HepG2 (cell line): ENCODE results near the gene WASHC4. TPM values are rescaled to one million over a fixed set of nuclear protein-coding genes. Genes with fewer than 3 reads are reported as not detected.

Experiments
- ATAC-seq: fragments of 200-7000 bp; cut with Tn5 transposase; 3 replicates; pipeline ENCODE4 v1.9.1; 2020; ENCODE audit warnings: mild to moderate bottlenecking, moderate library complexity
- BruUV-seq: library from RNA; stranded (reverse); fragments of 400-500 nt; replicated peaks from 2 replicates; lab custom pipeline; 2021; lab: Mats Ljungman, UMichigan
- CTCF ChIA-PET: fragments of 300-600 bp; formaldehyde crosslinking; extraction: SDS; loops from one replicate; lab custom pipeline; 2021; ENCODE audit warnings: low total read pairs, inconsistent platforms, low intra/inter-chr PET ratio; lab: Yijun Ruan, JAX
- POLR2A ChIA-PET: fragments of 350-600 bp; sonication (Branson Sonifier 250); formaldehyde crosslinking; loops from one replicate; lab custom pipeline; 2020; ENCODE audit warnings: antibody characterized with exemption, inconsistent platforms; lab: Yijun Ruan, JAX
- DNase-seq: peaks from one replicate; pipeline ENCODE4 v3.0.0-alpha.2; 2015; ENCODE audit warnings: low spot score
- FAIRE-seq: peaks from 3 replicates; lab custom pipeline; 2011; peaks lifted over from hg19 to GRCh38; lab: Jason Lieb, UNC
- H2AFZ ChIP-seq: one replicate; pipeline ENCODE4 v1.6.1; 2011; ENCODE audit warnings: low read length, inconsistent platforms
- H3K27ac ChIP-seq: fragments of 300-600 bp; 3 replicates; pipeline ENCODE4 v1.8.0; 2011; ENCODE audit warnings: mixed run types, mild to moderate bottlenecking, mixed read lengths, low read length, inconsistent platforms; ENCODE audit not compliant: insufficient read depth; ENCODE audit errors: extremely low read length
- H3K27me3 ChIP-seq, 2 experiments: fragments of 200-600 bp in 1 of 2; 2 replicates in 1 of 2; 3 replicates in 1 of 2; pipeline versions ENCODE4 v1.6.0 to v1.8.0; 2011; ENCODE audit warnings: low read length in 2 of 2, mild to moderate bottlenecking in 2 of 2, moderate library complexity in 2 of 2, inconsistent platforms in 1 of 2; ENCODE audit not compliant: insufficient read depth in 2 of 2, control insufficient read depth in 1 of 2
- H3K36me3 ChIP-seq, 2 experiments: fragments of 200-600 bp in 1 of 2; replicated peaks in 1 of 2; 2 replicates in 1 of 2; 3 replicates in 1 of 2; pipeline versions ENCODE4 v1.5.1 to v1.8.0; 2011; ENCODE audit warnings: low read length in 2 of 2, inconsistent platforms in 1 of 2; ENCODE audit not compliant: insufficient read depth in 2 of 2, control insufficient read depth in 1 of 2
- H3K4me1 ChIP-seq: 2 replicates; pipeline ENCODE4 v1.5.1; 2012; ENCODE audit warnings: low read length, inconsistent platforms; ENCODE audit not compliant: insufficient read depth
- H3K4me2 ChIP-seq: 2 replicates; pipeline ENCODE4 v1.6.0; 2011; ENCODE audit warnings: low read depth, low read length, inconsistent platforms
- H3K4me3 ChIP-seq, 3 experiments: fragments of 200-600 bp in 1 of 3; sonication (generic), shearing (Covaris generic) in 1 of 3; replicated peaks in 1 of 3; 2 replicates each; pipeline ENCODE4 v1.5.1; 2011 to 2016; ENCODE audit warnings: low read length in 3 of 3, inconsistent platforms in 2 of 3, low read depth in 2 of 3, mild to moderate bottlenecking in 2 of 3, control low read depth in 1 of 3, mixed read lengths in 1 of 3; ENCODE audit not compliant: insufficient read depth in 1 of 3
- H3K79me2 ChIP-seq: one replicate; pipeline ENCODE4 v1.6.1; 2011; ENCODE audit warnings: low read length, inconsistent platforms; ENCODE audit not compliant: insufficient read depth
- H3K9ac ChIP-seq: 2 replicates; pipeline ENCODE4 v1.6.0; 2011; ENCODE audit warnings: mild to moderate bottlenecking, low read depth, low read length, inconsistent platforms; ENCODE audit not compliant: insufficient read depth
- H3K9me3 ChIP-seq: 2 replicates; pipeline ENCODE4 v1.5.1; 2012; ENCODE audit warnings: mild to moderate bottlenecking, low read length
- H4K20me1 ChIP-seq: 2 replicates; pipeline ENCODE4 v1.6.0; 2011; ENCODE audit warnings: inconsistent platforms, mild to moderate bottlenecking, low read length, moderate library complexity; ENCODE audit not compliant: insufficient read depth
- FOSL2 ChIP-seq: sonication (generic); formaldehyde crosslinking; IDR thresholded peaks from 2 replicates; pipeline ENCODE4 v1.4.0; 2020; ENCODE audit warnings: missing genetic modification reagents
- MBNL3 ChIP-seq: fragments of 250-450 bp; sonication (Bioruptor Pico); conservative IDR thresholded peaks from 2 replicates; pipeline ENCODE4 v1.8.0; 2022; ENCODE audit warnings: mild to moderate bottlenecking, inconsistent platforms
- TERF1 ChIP-seq: sonication (generic); formaldehyde crosslinking; IDR thresholded peaks from 2 replicates; pipeline ENCODE4 v1.8.0; 2022; ENCODE audit warnings: mild to moderate bottlenecking, missing genetic modification reagents, moderate library complexity
- ZNF205 ChIP-seq: IDR thresholded peaks from 2 replicates; pipeline ENCODE4 v1.6.1; 2018; ENCODE audit warnings: missing biosample characterization, missing genetic modification reagents
- ZNF331 ChIP-seq: sonication (generic); formaldehyde crosslinking; IDR thresholded peaks from 2 replicates; pipeline ENCODE4 v1.4.0; 2020; ENCODE audit warnings: missing genetic modification reagents
- ZNF619 ChIP-seq: sonication (generic); formaldehyde crosslinking; IDR thresholded peaks from 2 replicates; pipeline ENCODE4 v1.4.0; 2020; ENCODE audit warnings: mild to moderate bottlenecking, missing genetic modification reagents
- ZNF841 ChIP-seq: sonication (generic); formaldehyde crosslinking; IDR thresholded peaks from 2 replicates; pipeline ENCODE4 v1.8.1; 2023; ENCODE audit warnings: missing genetic modification reagents, borderline replicate concordance
- WGBS: methylation state at CpG from one replicate; pipeline ENCODE4 v1.1.6; 2017; ENCODE audit warnings: low lambda C conversion rate; 5-methylcytosine and 5-hydroxymethylcytosine counted together
- in situ Hi-C: cut with HindIII; loops from 2 replicates; pipeline ENCODE4 v1.10.0; 2017; ENCODE audit warnings: low pct_unique_long_range_greater_than_20kb; ENCODE audit not compliant: extremely low pct_ligation_motif_present
- intact Hi-C: fragments of 100-400 bp; cut with micrococcal nuclease; formaldehyde crosslinking; loops from one replicate; pipeline ENCODE4 v1.10.0; 2022; ENCODE audit not compliant: unreplicated experiment
- polyA plus RNA-seq, 8 experiments: library from polyadenylated mRNA; depleted of rRNA in 3 of 8; stranded (reverse) in 7 of 8; unstranded in 1 of 8; fragments of >200 nt; fragmentation: Illumina TruSeq in 4 of 8; extraction: Trizol in 4 of 8; gene quantifications; 2 replicates each; pipeline versions ENCODE4 v1.2.1 to v1.2.3, GENCODE V29; 2011 to 2016; ENCODE audit warnings: low read depth in 4 of 8, missing spikeins in 1 of 8, mixed read lengths in 1 of 8; ENCODE audit not compliant: insufficient read depth in 1 of 8
- total RNA-seq, 5 experiments: library from RNA; depleted of rRNA; stranded (reverse); fragments of >200 nt; fragmentation: Illumina TruSeq; extraction: Trizol; gene quantifications; 2 replicates each; pipeline ENCODE4 v1.2.3, GENCODE V29; 2016; ENCODE audit warnings: low read depth in 1 of 5
- TF ChIP-seq, protein P1 (sequence below): IDR thresholded peaks from 2 replicates; pipeline ENCODE4 v1.4.0; 2020; ENCODE audit warnings: mild to moderate bottlenecking, missing genetic modification reagents
- TF ChIP-seq, protein P2 (sequence below): sonication (generic); formaldehyde crosslinking; IDR thresholded peaks from 2 replicates; pipeline ENCODE4 v1.8.0; 2022; ENCODE audit warnings: mild to moderate bottlenecking, missing genetic modification reagents; ENCODE audit not compliant: insufficient replicate concordance

Gene WASHC4
- total and polyA plus RNA-seq, 2 of the 13 experiments (the other 11 are each of a cell fraction or from before 2014, with no cell fraction given), result 21.0 to 36.3 TPM

DNA sequence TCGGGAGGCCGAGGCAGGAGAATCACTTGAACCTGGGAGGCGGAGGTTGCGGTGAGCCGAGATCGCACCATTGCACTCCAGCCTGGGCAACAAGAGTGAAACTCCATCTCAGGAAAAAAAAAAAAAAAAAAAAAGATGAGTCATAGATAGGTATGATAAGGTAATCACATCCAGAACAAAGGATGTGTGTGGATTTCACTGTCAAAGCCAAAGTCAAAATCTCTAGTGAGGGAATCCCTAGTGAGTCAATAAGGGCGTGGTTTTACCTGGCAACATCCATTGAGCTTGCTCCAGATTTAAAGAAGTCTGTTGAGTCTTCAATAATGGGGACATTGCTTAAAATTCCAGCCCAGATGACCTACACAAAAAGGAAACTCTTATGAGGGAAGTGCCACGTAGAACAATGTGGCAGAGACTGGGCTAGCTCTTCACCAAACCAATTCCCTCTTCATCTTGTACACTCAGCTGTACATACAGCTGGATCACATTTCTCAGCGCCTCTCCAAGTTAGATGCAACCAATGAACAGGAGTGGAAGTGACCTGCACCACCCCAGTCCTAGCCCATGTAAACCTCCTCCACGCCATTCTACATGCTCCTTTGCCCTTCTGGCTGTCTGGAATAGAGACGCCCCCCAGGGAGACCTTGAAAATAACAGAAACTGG lies 46.7 kb upstream of the WASHC4 start:
- TF ChIP-seq FOSL2 (peak; percentile 7; the same call in 1 of the 2 replicates), TERF1 (CRISPR knock-in tag) (no peak)
- TF ChIP-seq, all 625 proteins: peak for 1
- 79% methylated on average over 10 of the region's 11 CpGs for WGBS
- ATAC-seq (no peak), FAIRE-seq (no peak), DNase-seq (peak; percentile 25)
- Histone ChIP-seq H3K36me3 (no peaks in the 10 kb centered on the region), H4K20me1 (no peaks in the 10 kb centered on the region), H3K27ac (no peak overlapping the region), H3K4me2 (no peak overlapping the region), H3K79me2 (no peaks in the 10 kb centered on the region), H3K9ac (no peak overlapping the region), H3K9me3 (peaks cover 4% of the 10 kb centered on the region; the same call in 1 of the 2 replicates), H3K4me1 (no peaks in the 10 kb centered on the region), H2AFZ (no peak overlapping the region), H3K27me3 (no peaks in the 10 kb centered on the region), H3K4me3 (no peak overlapping the region)
- in situ Hi-C loops (no loop called here), intact Hi-C loops (no loop called here)
- ChIA-PET CTCF (no interaction called here), POLR2A (no interaction called here)
- BruUV-seq, result no TSS peak

DNA sequence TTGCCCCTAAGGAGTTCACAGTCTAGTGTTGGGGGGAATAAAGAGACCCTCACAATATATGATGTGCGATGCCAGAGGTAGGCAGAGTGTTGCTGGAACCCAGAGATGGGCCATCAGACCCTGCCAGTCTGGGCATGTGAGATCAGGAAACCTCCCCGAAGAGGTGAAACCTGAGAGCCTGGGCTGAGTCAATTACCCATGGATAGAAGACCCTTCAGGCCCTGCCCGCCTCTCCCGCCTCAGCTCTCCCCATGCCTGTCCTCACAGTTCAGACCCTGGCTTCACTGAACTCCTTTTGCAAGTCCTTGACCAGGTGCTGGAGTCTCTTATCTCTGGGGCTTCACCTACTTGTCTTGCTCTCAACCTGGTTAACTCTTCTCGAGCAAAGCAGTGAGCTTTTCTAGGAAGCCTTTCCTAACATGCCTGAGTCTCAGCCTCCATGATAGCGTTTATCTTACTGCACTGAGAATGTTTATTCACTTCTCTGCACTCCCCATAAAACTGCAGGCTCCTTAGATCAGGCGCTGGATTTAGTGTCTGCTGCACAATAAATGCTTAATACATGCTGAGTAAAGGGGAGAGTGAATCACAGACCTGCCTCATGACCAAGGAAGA lies 42.9 kb upstream of the WASHC4 start:
- H3K79me2 ChIP-seq, result no peaks in the 10 kb centered on the region
- no peaks in the 10 kb centered on the region for H3K27me3 ChIP-seq
- H3K36me3 ChIP-seq, result no peaks in the 10 kb centered on the region
- no peaks in the 10 kb centered on the region for H3K9me3 ChIP-seq
- CTCF ChIA-PET, result no interaction called here
- POLR2A ChIA-PET, result no interaction called here
- H4K20me1 ChIP-seq, result no peaks in the 10 kb centered on the region
- TF ChIP-seq MBNL3 (CRISPR knock-in tag), result no peak
- TF ChIP-seq, protein P1, sequence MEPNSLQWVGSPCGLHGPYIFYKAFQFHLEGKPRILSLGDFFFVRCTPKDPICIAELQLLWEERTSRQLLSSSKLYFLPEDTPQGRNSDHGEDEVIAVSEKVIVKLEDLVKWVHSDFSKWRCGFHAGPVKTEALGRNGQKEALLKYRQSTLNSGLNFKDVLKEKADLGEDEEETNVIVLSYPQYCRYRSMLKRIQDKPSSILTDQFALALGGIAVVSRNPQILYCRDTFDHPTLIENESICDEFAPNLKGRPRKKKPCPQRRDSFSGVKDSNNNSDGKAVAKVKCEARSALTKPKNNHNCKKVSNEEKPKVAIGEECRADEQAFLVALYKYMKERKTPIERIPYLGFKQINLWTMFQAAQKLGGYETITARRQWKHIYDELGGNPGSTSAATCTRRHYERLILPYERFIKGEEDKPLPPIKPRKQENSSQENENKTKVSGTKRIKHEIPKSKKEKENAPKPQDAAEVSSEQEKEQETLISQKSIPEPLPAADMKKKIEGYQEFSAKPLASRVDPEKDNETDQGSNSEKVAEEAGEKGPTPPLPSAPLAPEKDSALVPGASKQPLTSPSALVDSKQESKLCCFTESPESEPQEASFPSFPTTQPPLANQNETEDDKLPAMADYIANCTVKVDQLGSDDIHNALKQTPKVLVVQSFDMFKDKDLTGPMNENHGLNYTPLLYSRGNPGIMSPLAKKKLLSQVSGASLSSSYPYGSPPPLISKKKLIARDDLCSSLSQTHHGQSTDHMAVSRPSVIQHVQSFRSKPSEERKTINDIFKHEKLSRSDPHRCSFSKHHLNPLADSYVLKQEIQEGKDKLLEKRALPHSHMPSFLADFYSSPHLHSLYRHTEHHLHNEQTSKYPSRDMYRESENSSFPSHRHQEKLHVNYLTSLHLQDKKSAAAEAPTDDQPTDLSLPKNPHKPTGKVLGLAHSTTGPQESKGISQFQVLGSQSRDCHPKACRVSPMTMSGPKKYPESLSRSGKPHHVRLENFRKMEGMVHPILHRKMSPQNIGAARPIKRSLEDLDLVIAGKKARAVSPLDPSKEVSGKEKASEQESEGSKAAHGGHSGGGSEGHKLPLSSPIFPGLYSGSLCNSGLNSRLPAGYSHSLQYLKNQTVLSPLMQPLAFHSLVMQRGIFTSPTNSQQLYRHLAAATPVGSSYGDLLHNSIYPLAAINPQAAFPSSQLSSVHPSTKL (CRISPR knock-in tag), result no peak
- no peak for TF ChIP-seq ZNF619 (CRISPR knock-in tag)
- no peak for TF ChIP-seq ZNF841
- TF ChIP-seq ZNF205 (CRISPR knock-in tag), result no peak
- TF ChIP-seq, protein P2, sequence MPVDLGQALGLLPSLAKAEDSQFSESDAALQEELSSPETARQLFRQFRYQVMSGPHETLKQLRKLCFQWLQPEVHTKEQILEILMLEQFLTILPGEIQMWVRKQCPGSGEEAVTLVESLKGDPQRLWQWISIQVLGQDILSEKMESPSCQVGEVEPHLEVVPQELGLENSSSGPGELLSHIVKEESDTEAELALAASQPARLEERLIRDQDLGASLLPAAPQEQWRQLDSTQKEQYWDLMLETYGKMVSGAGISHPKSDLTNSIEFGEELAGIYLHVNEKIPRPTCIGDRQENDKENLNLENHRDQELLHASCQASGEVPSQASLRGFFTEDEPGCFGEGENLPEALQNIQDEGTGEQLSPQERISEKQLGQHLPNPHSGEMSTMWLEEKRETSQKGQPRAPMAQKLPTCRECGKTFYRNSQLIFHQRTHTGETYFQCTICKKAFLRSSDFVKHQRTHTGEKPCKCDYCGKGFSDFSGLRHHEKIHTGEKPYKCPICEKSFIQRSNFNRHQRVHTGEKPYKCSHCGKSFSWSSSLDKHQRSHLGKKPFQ (CRISPR knock-in tag), result no peak
- no peak for TF ChIP-seq ZNF331 (CRISPR knock-in tag)
- H3K4me3 ChIP-seq, result no peak overlapping the region
- ATAC-seq (no peak), FAIRE-seq (no peak), DNase-seq (no peak)
- WGBS, result 73% methylated on average over 7 of the region's 7 CpGs
- in situ Hi-C loops, result no loop called here
- intact Hi-C loops, result no loop called here
- no peak overlapping the region for H2AFZ ChIP-seq
- no peaks in the 10 kb centered on the region for H3K4me1 ChIP-seq
- no peak overlapping the region for H3K9ac ChIP-seq
- no TSS peak for BruUV-seq
- H3K27ac ChIP-seq, result no peak overlapping the region
- H3K4me2 ChIP-seq, result no peak overlapping the region
